PFSK-1 (cell line): Measurements from ENCODE around the gene FCHO1.

Experiments
- FOXP2 ChIP-seq: optimal IDR thresholded peaks from 2 replicates; pipeline ENCODE3; 2011; ENCODE audit warnings: borderline replicate concordance, control low read depth, inconsistent platforms; ENCODE audit not compliant: insufficient read depth; ENCODE audit errors: extremely low read length, extremely low read depth
- POLR2AphosphoS5 ChIP-seq: IDR thresholded peaks from 2 replicates; pipeline ENCODE4 v1.6.1; 2012; ENCODE audit warnings: low read depth, mild to moderate bottlenecking, control low read depth, low read length, moderate library complexity
- SIN3A ChIP-seq: IDR thresholded peaks from 2 replicates; pipeline ENCODE4 v1.6.1; 2012; ENCODE audit warnings: mild to moderate bottlenecking, low read length, moderate library complexity, borderline replicate concordance; ENCODE audit not compliant: insufficient read depth
- TAF1 ChIP-seq: IDR thresholded peaks from 2 replicates; pipeline ENCODE4 v1.6.1; 2012; ENCODE audit warnings: low read length, control low read depth, borderline replicate concordance; ENCODE audit not compliant: insufficient read depth
- TF ChIP-seq, protein P1 (sequence below), 2 experiments: IDR thresholded peaks; 2 replicates each; pipeline versions ENCODE4 v1.6.1 to v1.8.0; 2011 to 2012; ENCODE audit warnings: low read depth in 2 of 2, low read length in 2 of 2, control low read depth in 1 of 2, inconsistent platforms in 1 of 2, mild to moderate bottlenecking in 1 of 2, moderate library complexity in 1 of 2; ENCODE audit not compliant: insufficient read depth in 1 of 2

The FCHO1 gene

DNA sequence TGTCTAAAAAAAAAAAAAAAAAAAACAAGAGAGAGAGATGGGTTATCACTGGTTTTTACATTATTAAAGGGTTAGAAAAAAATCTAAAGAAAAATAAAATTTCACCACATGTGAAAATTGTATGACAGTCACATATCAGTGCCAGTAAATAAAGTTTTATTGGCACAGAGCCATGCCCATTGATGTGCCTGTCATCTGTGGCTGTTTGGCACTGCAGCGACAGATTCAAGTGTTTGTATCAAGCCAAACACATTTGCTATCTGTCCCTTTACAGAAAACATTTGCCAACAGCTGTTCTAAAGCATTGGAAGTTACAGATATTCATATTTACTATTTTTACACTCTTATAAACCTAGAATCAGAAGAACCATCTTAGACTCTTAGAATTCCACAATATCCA, 16.3 kb downstream of the FCHO1 start:
- TF ChIP-seq FOXP2 (no peak), POLR2AphosphoS5 (no peak), SIN3A (no peak), TAF1 (no peak)
- TF ChIP-seq, protein P1, sequence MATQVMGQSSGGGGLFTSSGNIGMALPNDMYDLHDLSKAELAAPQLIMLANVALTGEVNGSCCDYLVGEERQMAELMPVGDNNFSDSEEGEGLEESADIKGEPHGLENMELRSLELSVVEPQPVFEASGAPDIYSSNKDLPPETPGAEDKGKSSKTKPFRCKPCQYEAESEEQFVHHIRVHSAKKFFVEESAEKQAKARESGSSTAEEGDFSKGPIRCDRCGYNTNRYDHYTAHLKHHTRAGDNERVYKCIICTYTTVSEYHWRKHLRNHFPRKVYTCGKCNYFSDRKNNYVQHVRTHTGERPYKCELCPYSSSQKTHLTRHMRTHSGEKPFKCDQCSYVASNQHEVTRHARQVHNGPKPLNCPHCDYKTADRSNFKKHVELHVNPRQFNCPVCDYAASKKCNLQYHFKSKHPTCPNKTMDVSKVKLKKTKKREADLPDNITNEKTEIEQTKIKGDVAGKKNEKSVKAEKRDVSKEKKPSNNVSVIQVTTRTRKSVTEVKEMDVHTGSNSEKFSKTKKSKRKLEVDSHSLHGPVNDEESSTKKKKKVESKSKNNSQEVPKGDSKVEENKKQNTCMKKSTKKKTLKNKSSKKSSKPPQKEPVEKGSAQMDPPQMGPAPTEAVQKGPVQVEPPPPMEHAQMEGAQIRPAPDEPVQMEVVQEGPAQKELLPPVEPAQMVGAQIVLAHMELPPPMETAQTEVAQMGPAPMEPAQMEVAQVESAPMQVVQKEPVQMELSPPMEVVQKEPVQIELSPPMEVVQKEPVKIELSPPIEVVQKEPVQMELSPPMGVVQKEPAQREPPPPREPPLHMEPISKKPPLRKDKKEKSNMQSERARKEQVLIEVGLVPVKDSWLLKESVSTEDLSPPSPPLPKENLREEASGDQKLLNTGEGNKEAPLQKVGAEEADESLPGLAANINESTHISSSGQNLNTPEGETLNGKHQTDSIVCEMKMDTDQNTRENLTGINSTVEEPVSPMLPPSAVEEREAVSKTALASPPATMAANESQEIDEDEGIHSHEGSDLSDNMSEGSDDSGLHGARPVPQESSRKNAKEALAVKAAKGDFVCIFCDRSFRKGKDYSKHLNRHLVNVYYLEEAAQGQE (IDR thresholded peaks at IDR 0.05; ENCODE audit: insufficient read depth in 1 of 2, low read depth in 2 of 2, low read length in 2 of 2): no peak

DNA sequence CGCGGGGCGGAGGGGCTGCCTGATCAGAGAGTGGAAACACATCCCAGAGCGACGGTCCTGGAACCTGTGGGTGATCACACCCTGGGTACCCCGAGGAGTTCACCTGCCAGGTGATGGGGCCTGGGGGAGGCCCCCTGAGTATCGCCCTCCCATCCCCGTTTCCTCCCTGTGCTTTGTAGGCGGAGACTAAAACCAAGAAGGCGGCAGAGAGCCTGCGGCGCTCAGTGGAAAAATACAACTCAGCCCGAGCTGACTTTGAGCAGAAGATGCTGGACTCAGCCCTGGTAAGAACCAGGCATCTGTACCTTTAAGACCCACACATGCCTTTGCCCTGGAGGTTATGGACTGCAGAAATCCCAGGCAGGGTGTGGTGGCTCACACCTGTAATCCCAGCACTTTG, 19.3 kb downstream of the FCHO1 start:
- TF ChIP-seq POLR2AphosphoS5 (no peak), FOXP2 (no peak), SIN3A (no peak), TAF1 (no peak)
- TF ChIP-seq, protein P1 (IDR thresholded peaks at IDR 0.05; ENCODE audit: insufficient read depth in 1 of 2, low read depth in 2 of 2, low read length in 2 of 2): no peak

DNA sequence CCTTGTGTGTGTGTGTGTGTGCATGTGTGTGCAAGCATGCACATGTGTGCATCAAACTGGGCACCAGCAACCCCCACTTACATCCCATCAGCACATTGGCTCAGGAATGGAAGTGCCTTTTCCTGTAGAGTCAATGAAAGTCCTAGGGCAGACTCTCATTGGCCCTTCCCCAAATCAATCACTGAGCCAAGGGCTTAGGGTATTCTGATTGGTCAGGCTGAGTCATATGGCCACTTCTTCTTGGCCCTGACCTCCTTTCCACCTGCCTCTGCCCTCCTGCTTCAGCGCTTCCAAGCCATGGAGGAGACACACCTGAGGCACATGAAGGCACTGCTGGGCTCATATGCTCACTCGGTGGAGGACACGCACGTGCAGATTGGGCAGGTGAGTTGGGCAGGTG, 20.9 kb downstream of the FCHO1 start:
- no peak for TF ChIP-seq SIN3A
- no peak for TF ChIP-seq TAF1
- no peak for TF ChIP-seq POLR2AphosphoS5
- no peak for TF ChIP-seq FOXP2
- TF ChIP-seq, protein P1 (IDR thresholded peaks at IDR 0.05; ENCODE audit: insufficient read depth in 1 of 2, low read depth in 2 of 2, low read length in 2 of 2): no peak

DNA sequence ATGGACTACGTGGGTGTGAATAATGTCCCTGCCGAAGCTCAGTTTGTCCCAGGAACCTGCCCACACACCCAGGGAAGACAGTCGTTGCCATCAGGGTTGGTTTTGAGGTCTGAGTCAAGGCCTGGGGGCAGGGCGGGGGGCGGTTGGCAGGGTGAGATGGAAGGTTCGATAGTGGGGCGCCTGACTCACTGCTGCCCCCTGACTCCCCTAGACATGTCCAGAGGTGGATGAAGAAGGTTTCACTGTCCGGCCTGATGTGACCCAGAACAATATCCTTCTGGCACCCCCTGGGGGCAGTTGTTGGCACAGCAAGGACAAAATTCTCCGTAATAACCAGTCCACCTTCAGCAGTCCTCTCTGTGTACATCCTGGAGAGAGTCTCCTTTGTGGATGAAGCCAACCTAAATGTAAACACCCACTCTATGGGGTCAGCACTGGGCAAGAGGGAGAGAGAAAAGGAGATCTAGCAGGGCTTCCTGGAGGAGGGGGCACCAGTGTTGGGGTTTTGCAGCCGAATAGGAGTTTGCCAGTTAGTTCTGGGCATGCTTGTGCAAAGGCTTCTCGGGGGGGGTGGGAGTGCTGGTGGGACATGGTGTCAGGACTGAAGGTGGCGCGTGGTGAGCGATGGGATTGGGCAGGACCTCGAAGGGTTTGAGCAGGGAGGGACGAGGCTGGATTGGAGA, 24.1 kb downstream of the FCHO1 start:
- TF ChIP-seq POLR2AphosphoS5 (no peak), SIN3A (no peak), FOXP2 (no peak), TAF1 (no peak)
- TF ChIP-seq, protein P1 (IDR thresholded peaks at IDR 0.05; ENCODE audit: insufficient read depth in 1 of 2, low read depth in 2 of 2, low read length in 2 of 2): no peak
